ENCODE results near the gene NPPA.

NPPA gene

DNA sequence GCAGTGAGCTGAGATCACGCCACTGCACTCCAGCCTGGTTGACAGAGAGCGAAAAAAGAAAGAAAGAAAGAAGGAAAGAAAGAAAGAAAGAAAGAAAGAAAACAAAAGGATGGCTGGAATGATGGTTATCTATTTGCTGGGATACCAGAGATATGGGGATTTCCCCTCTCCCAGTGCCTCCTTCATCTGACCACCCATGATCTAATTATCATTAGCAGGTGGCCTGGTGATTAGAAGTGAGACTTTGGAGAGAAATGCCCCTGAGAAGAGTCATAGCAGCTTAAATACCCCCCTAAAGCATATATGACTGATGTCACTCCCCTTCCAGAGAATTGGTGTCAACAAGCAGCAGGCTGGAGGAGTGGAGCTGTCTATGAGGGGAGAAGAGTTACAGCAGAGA is 12.5 kb upstream of the NPPA start:
- H3K4me1 ChIP-seq (ENCODE audit: insufficient read depth, insufficient read length), result no peaks in the 10 kb centered on the region
- peaks cover 44% of the 10 kb centered on the region for H3K27me3 ChIP-seq (ENCODE audit: insufficient read depth, insufficient read length)
- TF ChIP-seq SUZ12 (IDR thresholded peaks at IDR 0.05; ENCODE audit: extremely low read depth, insufficient read depth, insufficient read length) (no peak), ZNF274 (IDR thresholded peaks at IDR 0.05; ENCODE audit: low read depth, low read length) (no peak), YY1 (IDR thresholded peaks at IDR 0.05; ENCODE audit: insufficient read depth, insufficient read length) (no peak)
- DNase-seq (ENCODE audit: low read depth, low spot score), result no peak
- H3K9ac ChIP-seq (ENCODE audit: insufficient read length, low read depth), result no peak overlapping the region
- no peak overlapping the region for H3K4me3 ChIP-seq (ENCODE audit: insufficient read length, low read depth)
- H3K36me3 ChIP-seq (ENCODE audit: insufficient read depth, insufficient read length, low read length), result peaks cover 4% of the 10 kb centered on the region
- no peaks in the 10 kb centered on the region for H3K9me3 ChIP-seq (ENCODE audit: insufficient read depth, low read length)

DNA sequence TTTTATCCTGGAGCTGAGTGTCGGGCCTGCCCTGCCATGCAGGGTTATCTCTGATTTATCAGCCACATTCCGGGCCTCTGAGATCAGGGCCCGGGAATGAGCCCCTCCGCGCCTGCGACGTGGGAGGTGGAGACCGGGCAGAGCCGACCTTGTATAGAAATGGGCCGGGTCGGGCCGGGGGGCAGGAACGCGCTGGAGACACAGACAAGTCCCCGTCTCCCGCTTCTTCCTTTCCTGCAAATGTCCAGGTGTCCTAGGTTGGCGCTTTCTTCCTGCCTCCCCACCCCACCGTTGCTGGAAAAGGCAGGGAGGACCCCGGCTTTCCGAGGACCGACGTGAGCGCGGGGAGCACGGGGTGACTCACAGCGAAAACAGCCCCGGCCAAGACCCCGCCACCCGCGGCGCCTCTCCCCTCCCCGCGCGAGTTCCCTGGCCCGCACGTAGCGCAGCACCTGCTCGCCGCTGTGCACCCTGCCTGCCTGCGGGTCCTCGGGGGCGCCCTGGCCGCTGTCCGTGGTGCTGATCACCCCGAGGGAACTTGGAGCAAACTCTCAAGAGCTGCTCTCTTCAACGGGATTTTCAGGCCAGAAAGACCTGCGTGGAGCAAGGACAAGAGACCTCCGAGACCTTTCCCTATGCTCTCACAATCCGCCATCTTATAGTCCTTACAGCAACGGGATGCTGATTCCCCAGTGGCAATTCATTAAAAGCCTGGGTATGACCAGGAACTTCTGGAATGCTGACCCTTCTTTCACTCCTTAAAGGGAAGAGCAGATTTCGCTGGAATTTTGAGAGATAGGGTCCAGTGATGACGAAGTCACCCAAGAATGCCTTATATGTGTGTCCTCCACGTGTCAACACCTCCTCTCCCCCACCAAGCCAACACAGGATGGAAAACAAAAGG is 11.6 kb upstream of the NPPA start:
- no peaks in the 10 kb centered on the region for H3K4me1 ChIP-seq (ENCODE audit: insufficient read depth, insufficient read length)
- H3K4me3 ChIP-seq (ENCODE audit: insufficient read length, low read depth), result peak overlapping the region; percentile 11
- TF ChIP-seq SUZ12 (IDR thresholded peaks at IDR 0.05; ENCODE audit: extremely low read depth, insufficient read depth, insufficient read length) (peak; percentile 15), ZNF274 (IDR thresholded peaks at IDR 0.05; ENCODE audit: low read depth, low read length) (no peak)
- H3K27me3 ChIP-seq (ENCODE audit: insufficient read depth, insufficient read length), result peaks cover 44% of the 10 kb centered on the region
- H3K36me3 ChIP-seq (ENCODE audit: insufficient read depth, insufficient read length, low read length), result peaks cover 4% of the 10 kb centered on the region
- H3K9me3 ChIP-seq (ENCODE audit: insufficient read depth, low read length), result no peaks in the 10 kb centered on the region
- peak overlapping the region; percentile 32 for H3K9ac ChIP-seq (ENCODE audit: insufficient read length, low read depth)
- DNase-seq (ENCODE audit: low read depth, low spot score), result peak; percentile 51

DNA sequence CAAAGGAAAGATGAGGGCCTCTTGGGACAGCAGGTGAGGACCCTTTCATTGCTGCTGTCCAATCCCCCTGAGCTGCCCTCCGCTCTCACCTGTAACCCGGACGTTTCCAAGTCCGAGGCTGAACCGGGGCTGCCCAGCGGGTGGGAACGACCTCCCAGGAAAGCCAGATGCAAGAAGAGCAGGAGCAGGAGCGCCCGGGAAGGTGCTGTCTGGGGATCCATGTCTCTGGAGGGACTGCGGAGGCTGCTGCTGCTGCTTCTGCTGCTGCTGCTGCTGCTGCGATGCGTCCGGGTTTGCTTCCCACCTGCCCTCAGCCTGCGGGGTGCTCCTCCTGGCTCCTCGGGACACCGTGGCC is 11.0 kb upstream of the NPPA start, which contains the start of gene NPPB:
NPPB (minus strand) TSS at position 333 of the 355 bp plus-strand sequence; CDS start at position 221, 112 bp downstream.
- Histone ChIP-seq H3K4me1 (ENCODE audit: insufficient read depth, insufficient read length) (no peaks in the 10 kb centered on the region), H3K9ac (ENCODE audit: insufficient read length, low read depth) (peak within 1 kb of the TSS; percentile 32), H3K27me3 (ENCODE audit: insufficient read depth, insufficient read length) (peaks cover 44% of the 10 kb centered on the region), H3K4me3 (ENCODE audit: insufficient read length, low read depth) (peak within 1 kb of the TSS; percentile 11), H3K9me3 (ENCODE audit: insufficient read depth, low read length) (no peaks in the 10 kb centered on the region), H3K36me3 (ENCODE audit: insufficient read depth, insufficient read length, low read length) (peaks cover 4% of the 10 kb centered on the region)
- no peak for DNase-seq (ENCODE audit: low read depth, low spot score)
- TF ChIP-seq ZNF274 (IDR thresholded peaks at IDR 0.05; ENCODE audit: low read depth, low read length) (no peak), SUZ12 (IDR thresholded peaks at IDR 0.05; ENCODE audit: extremely low read depth, insufficient read depth, insufficient read length) (peak; percentile 22)

DNA sequence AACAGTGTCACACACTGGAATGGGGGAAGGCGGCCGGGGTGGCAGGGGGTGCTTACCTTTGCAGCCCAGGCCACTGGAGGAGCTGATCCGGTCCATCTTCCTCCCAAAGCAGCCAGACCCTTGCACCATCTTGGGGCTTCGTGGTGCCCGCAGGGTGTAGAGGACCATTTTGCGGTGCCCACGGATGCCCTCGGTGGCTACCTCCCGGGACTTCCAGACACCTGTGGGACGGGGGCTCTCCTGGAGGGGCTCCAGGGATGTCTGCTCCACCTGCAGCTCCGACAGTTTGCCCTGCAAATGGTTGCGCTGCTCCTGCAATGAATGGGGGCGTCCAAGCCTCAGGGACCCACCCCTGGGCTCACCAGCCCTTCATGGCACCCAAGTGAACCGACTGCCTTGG is 10.6 kb upstream of the NPPA start:
- Histone ChIP-seq H3K4me1 (ENCODE audit: insufficient read depth, insufficient read length) (no peaks in the 10 kb centered on the region), H3K36me3 (ENCODE audit: insufficient read depth, insufficient read length, low read length) (peaks cover 4% of the 10 kb centered on the region), H3K4me3 (ENCODE audit: insufficient read length, low read depth) (no peak overlapping the region), H3K27me3 (ENCODE audit: insufficient read depth, insufficient read length) (peaks cover 44% of the 10 kb centered on the region), H3K9ac (ENCODE audit: insufficient read length, low read depth) (no peak overlapping the region), H3K9me3 (ENCODE audit: insufficient read depth, low read length) (no peaks in the 10 kb centered on the region)
- TF ChIP-seq ZNF274 (IDR thresholded peaks at IDR 0.05; ENCODE audit: low read depth, low read length) (no peak), SUZ12 (IDR thresholded peaks at IDR 0.05; ENCODE audit: extremely low read depth, insufficient read depth, insufficient read length) (no peak), YY1 (IDR thresholded peaks at IDR 0.05; ENCODE audit: insufficient read depth, insufficient read length) (no peak)
- no peak for DNase-seq (ENCODE audit: low read depth, low spot score)

DNA sequence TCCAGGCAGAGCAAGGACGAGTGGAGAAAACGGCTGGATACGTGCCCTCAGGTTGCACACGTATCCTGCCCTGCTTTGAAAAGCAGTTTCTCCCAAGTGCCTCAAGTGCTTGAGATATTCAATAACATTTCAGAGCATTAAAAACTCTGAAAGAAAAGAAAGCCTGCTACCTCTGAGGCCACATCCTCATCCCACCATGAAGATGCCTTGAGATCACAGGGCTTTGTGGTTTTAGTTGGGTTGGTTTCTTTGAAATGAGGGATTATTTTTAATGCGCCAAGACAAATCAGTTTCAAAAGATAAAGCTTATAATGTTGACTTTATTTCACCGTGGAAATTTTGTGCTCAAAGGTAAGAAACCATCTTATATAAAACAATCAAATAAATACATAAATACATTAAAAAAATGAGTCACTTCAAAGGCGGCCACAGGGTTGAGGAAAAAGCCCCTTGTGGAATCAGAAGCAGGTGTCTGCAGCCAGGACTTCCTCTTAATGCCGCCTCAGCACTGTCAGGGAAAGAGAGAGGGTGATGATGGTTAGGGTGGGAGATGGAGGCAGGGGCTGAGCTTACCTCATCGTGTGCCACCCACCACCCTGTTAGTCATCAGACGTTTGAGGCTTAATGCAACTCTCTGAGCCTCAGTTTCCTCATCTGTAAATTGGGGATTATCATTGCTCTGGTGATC is 9.7 kb upstream of the NPPA start:
- H3K36me3 ChIP-seq (ENCODE audit: insufficient read depth, insufficient read length, low read length), result peaks cover 4% of the 10 kb centered on the region
- peaks cover 42% of the 10 kb centered on the region for H3K27me3 ChIP-seq (ENCODE audit: insufficient read depth, insufficient read length)
- H3K4me1 ChIP-seq (ENCODE audit: insufficient read depth, insufficient read length), result no peaks in the 10 kb centered on the region
- no peaks in the 10 kb centered on the region for H3K9me3 ChIP-seq (ENCODE audit: insufficient read depth, low read length)
- H3K4me3 ChIP-seq (ENCODE audit: insufficient read length, low read depth), result no peak overlapping the region
- DNase-seq (ENCODE audit: low read depth, low spot score), result no peak
- H3K9ac ChIP-seq (ENCODE audit: insufficient read length, low read depth), result no peak overlapping the region
- TF ChIP-seq SUZ12 (IDR thresholded peaks at IDR 0.05; ENCODE audit: extremely low read depth, insufficient read depth, insufficient read length), result no peak
- TF ChIP-seq ZNF274 (IDR thresholded peaks at IDR 0.05; ENCODE audit: low read depth, low read length), result no peak
- TF ChIP-seq YY1 (IDR thresholded peaks at IDR 0.05; ENCODE audit: insufficient read depth, insufficient read length), result no peak

DNA sequence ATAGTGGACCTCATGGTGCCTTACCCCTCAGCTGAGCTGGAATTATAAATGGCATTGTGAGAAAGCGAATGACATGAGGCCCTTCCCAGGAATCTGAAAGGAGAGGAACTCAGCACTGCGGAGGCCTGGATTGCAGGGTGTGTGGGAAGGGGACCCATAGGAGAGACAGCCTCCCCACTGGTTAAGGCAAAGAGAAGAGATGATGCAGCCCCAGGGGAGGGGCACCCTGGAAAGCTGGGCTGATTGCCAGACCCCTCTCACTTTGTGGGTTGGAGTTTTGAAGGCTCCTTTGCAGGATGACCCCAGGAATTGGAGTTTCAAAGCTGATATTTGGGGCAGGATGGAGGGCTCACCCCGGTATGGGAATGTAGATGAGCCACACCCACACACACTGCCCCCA is 9.1 kb upstream of the NPPA start:
- Histone ChIP-seq H3K27me3 (ENCODE audit: insufficient read depth, insufficient read length) (peaks cover 38% of the 10 kb centered on the region), H3K9ac (ENCODE audit: insufficient read length, low read depth) (no peak overlapping the region), H3K36me3 (ENCODE audit: insufficient read depth, insufficient read length, low read length) (peaks cover 4% of the 10 kb centered on the region), H3K9me3 (ENCODE audit: insufficient read depth, low read length) (no peaks in the 10 kb centered on the region), H3K4me1 (ENCODE audit: insufficient read depth, insufficient read length) (no peaks in the 10 kb centered on the region), H3K4me3 (ENCODE audit: insufficient read length, low read depth) (no peak overlapping the region)
- TF ChIP-seq SUZ12 (IDR thresholded peaks at IDR 0.05; ENCODE audit: extremely low read depth, insufficient read depth, insufficient read length) (no peak), YY1 (IDR thresholded peaks at IDR 0.05; ENCODE audit: insufficient read depth, insufficient read length) (no peak), ZNF274 (IDR thresholded peaks at IDR 0.05; ENCODE audit: low read depth, low read length) (no peak)
- no peak for DNase-seq (ENCODE audit: low read depth, low spot score)

DNA sequence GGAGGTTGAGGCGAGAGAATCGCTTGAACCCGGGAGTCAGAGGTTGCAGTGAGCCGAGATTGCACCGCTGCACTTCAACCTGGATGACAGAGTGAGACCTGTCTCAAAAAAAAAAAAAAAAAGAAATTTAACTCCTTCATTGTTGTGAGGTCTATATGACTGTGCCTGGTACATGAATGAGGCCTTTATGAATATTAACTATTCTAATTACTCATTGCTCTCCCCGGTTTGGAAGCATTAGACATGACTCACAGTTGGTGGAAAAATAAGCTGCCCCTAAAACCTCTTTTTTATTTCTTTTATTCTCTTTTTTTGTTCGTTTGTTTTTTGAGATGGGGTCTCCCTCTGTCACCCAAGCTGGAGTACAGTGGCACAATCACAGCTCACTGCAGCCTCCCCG is 7.8 kb upstream of the NPPA start:
- TF ChIP-seq ZNF274 (IDR thresholded peaks at IDR 0.05; ENCODE audit: low read depth, low read length) (no peak), SUZ12 (IDR thresholded peaks at IDR 0.05; ENCODE audit: extremely low read depth, insufficient read depth, insufficient read length) (no peak), YY1 (IDR thresholded peaks at IDR 0.05; ENCODE audit: insufficient read depth, insufficient read length) (no peak)
- DNase-seq (ENCODE audit: low read depth, low spot score), result no peak
- Histone ChIP-seq H3K4me1 (ENCODE audit: insufficient read depth, insufficient read length) (no peaks in the 10 kb centered on the region), H3K9me3 (ENCODE audit: insufficient read depth, low read length) (no peaks in the 10 kb centered on the region), H3K27me3 (ENCODE audit: insufficient read depth, insufficient read length) (peaks cover 29% of the 10 kb centered on the region), H3K36me3 (ENCODE audit: insufficient read depth, insufficient read length, low read length) (peaks cover 4% of the 10 kb centered on the region), H3K4me3 (ENCODE audit: insufficient read length, low read depth) (no peak overlapping the region), H3K9ac (ENCODE audit: insufficient read length, low read depth) (no peak overlapping the region)

Measured in NT2/D1 (cell line).